Panc1 (cell line): ENCODE measurements around the gene NCKAP5. TPM values are rescaled to one million over a fixed set of nuclear protein-coding genes. Genes with fewer than 3 reads are reported as not detected.

ENCODE experiments used
- ATAC-seq: fragments of 200-7000 bp; cut with Tn5 transposase; 2 replicates; pipeline ENCODE4 v1.9.1; 2020; ENCODE audit warnings: mild to moderate bottlenecking, moderate library complexity
- BruUV-seq: library from RNA; stranded (reverse); fragments of 400-500 nt; replicated peaks from 2 replicates; lab custom pipeline; 2021; lab: Mats Ljungman, UMichigan
- CTCF ChIA-PET: fragments of 300-600 bp; sonication (Branson Sonifier 250); formaldehyde crosslinking; loops from one replicate; lab custom pipeline; 2022; ENCODE audit warnings: antibody characterized with exemption; lab: Charles Lee
- POLR2A ChIA-PET: fragments of 300-600 bp; sonication (Branson Sonifier 250); formaldehyde crosslinking; loops from one replicate; lab custom pipeline; 2022; ENCODE audit warnings: antibody characterized with exemption; lab: Charles Lee
- DNase-seq: peaks from one replicate; pipeline ENCODE4 v3.0.0-alpha.2; 2010; ENCODE audit warnings: low read depth, low spot score
- H3K27ac ChIP-seq: 2 replicates; pipeline ENCODE4 v1.5.1; 2011; ENCODE audit warnings: mild to moderate bottlenecking, low read length, inconsistent platforms
- H3K27me3 ChIP-seq: fragments of 200-500 bp; sonication (Bioruptor generic); 2 replicates; pipeline ENCODE4 v1.6.0; 2014; ENCODE audit warnings: low read length, inconsistent platforms; ENCODE audit not compliant: control insufficient read depth, insufficient read depth
- H3K36me3 ChIP-seq: fragments of 200-500 bp; sonication (Bioruptor generic); 2 replicates; pipeline ENCODE4 v1.5.1; 2014; ENCODE audit warnings: inconsistent platforms, mild to moderate bottlenecking, low read length, moderate library complexity; ENCODE audit not compliant: control insufficient read depth, insufficient read depth
- H3K4me1 ChIP-seq: 2 replicates; pipeline ENCODE4 v1.5.1; 2011; ENCODE audit warnings: inconsistent platforms, mild to moderate bottlenecking, low read length, moderate library complexity; ENCODE audit not compliant: control insufficient read depth, insufficient read depth
- H3K4me3 ChIP-seq, 2 experiments: 2 replicates each; pipeline ENCODE4 v1.5.1; 2011 to 2012; ENCODE audit warnings: low read depth in 2 of 2, low read length in 2 of 2, mild to moderate bottlenecking in 2 of 2, inconsistent platforms in 1 of 2, moderate library complexity in 1 of 2
- H3K9me3 ChIP-seq: fragments of 200-500 bp; sonication (Bioruptor generic); 2 replicates; pipeline ENCODE4 v1.5.1; 2014; ENCODE audit warnings: low read depth, mild to moderate bottlenecking, inconsistent platforms, low read length, moderate library complexity; ENCODE audit not compliant: control insufficient read depth, insufficient read depth
- CTCF ChIP-seq: fragments of 450-650 bp; IDR thresholded peaks from 2 replicates; pipeline ENCODE4 v1.5.1; 2017; ENCODE audit warnings: mild to moderate bottlenecking
- POLR2AphosphoS5 ChIP-seq: IDR thresholded peaks from 2 replicates; pipeline ENCODE4 v1.6.1; 2012; ENCODE audit warnings: mild to moderate bottlenecking, low read depth, low read length, moderate library complexity
- REST ChIP-seq, 2 experiments: IDR thresholded peaks; 2 replicates each; pipeline ENCODE4 v1.6.1; 2011 to 2012; ENCODE audit warnings: low read depth in 2 of 2, control low read depth in 1 of 2, low read length in 1 of 2, mild to moderate bottlenecking in 1 of 2, moderate library complexity in 1 of 2; ENCODE audit not compliant: insufficient read depth in 1 of 2
- SIN3A ChIP-seq: IDR thresholded peaks from 2 replicates; pipeline ENCODE4 v1.6.1; 2012; ENCODE audit warnings: low read depth, mild to moderate bottlenecking, low read length, moderate library complexity, borderline replicate concordance; ENCODE audit not compliant: insufficient read depth
- TCF7L2 ChIP-seq: IDR thresholded peaks from 2 replicates; pipeline ENCODE4 v1.6.1; 2011; ENCODE audit warnings: mild to moderate bottlenecking, low read depth, low read length, inconsistent platforms
- in situ Hi-C: cut with HindIII; loops from 2 replicates; pipeline ENCODE4 v1.10.0; 2016; ENCODE audit warnings: low sequenced_read_pairs, low pct_unique_long_range_greater_than_20kb
- intact Hi-C: fragments of 100-400 bp; cut with micrococcal nuclease; formaldehyde crosslinking; loops from one replicate; pipeline ENCODE4 v1.10.0; 2022; ENCODE audit not compliant: unreplicated experiment
- total RNA-seq: library from RNA; stranded (reverse); gene quantifications from one replicate; pipeline ENCODE4 v1.2.1, GENCODE V29; 2021; ENCODE audit not compliant: unreplicated experiment

Gene NCKAP5
- total RNA-seq, 1 experiment from 2014 or later: 0.10 TPM

GRCh38 chr2:132782176-132782783, 786.0 kb downstream of the NCKAP5 start:
- Histone ChIP-seq H3K9me3 (no peaks in the 10 kb centered on the region), H3K27ac (no peak overlapping the region), H3K36me3 (no peaks in the 10 kb centered on the region), H3K4me3 (no peak overlapping the region), H3K27me3 (no peaks in the 10 kb centered on the region), H3K4me1 (no peaks in the 10 kb centered on the region)
- no TSS peak for BruUV-seq
- DNase-seq: no peak
- ChIA-PET POLR2A (no interaction called here), CTCF (no interaction called here)
- ATAC-seq: no peak
- in situ Hi-C loops (no loop called here), intact Hi-C loops (no loop called here)
- TF ChIP-seq POLR2AphosphoS5: no peak
- no peak for TF ChIP-seq TCF7L2
- no peak for TF ChIP-seq REST (IDR thresholded peaks at IDR 0.05; ENCODE audit: insufficient read depth in 1 of 2, low read depth in 2 of 2, low read length in 1 of 2)
- no peak for TF ChIP-seq CTCF
- TF ChIP-seq SIN3A: no peak

- DNase-seq (no peak), ATAC-seq (no peak)
- Histone ChIP-seq H3K4me1 (no peaks in the 10 kb centered on the region), H3K36me3 (no peaks in the 10 kb centered on the region), H3K4me3 (no peak overlapping the region), H3K27me3 (no peaks in the 10 kb centered on the region), H3K9me3 (no peaks in the 10 kb centered on the region), H3K27ac (no peak overlapping the region)
- ChIA-PET POLR2A (no interaction called here), CTCF (no interaction called here)
- intact Hi-C loops: no loop called here
- no TSS peak for BruUV-seq
- in situ Hi-C loops: no loop called here
- TF ChIP-seq CTCF: no peak
- TF ChIP-seq TCF7L2: no peak
- no peak for TF ChIP-seq SIN3A
- no peak for TF ChIP-seq REST (IDR thresholded peaks at IDR 0.05; ENCODE audit: insufficient read depth in 1 of 2, low read depth in 2 of 2, low read length in 1 of 2)
- TF ChIP-seq POLR2AphosphoS5: no peak
Measured at GRCh38 chr2:132780651-132781050, 787.6 kb downstream of the NCKAP5 start.
